Astrocyte of the cerebellum (primary cell): ENCODE results near the gene SLC15A3.

Experiments used
- DNase-seq: peaks from one replicate; pipeline ENCODE4 v3.0.0-alpha.2; 2011; ENCODE audit warnings: low read depth
- H3K4me3 ChIP-seq: 2 replicates; pipeline ENCODE4 v1.5.1; 2011; ENCODE audit warnings: mild to moderate bottlenecking, low read depth, low read length, moderate library complexity
- in situ Hi-C: cut with HindIII; loops from 2 replicates; pipeline ENCODE4 v1.10.0; 2017; ENCODE audit warnings: low sequenced_read_pairs
- TF ChIP-seq, protein P1 (sequence below): IDR thresholded peaks from 2 replicates; pipeline ENCODE4 v1.5.1; 2012; ENCODE audit warnings: low read length, low read depth, moderate library complexity, mild to moderate bottlenecking; ENCODE audit errors: missing control alignments

The SLC15A3 gene

GRCh38 chr11:60921259-60921658 is 30.7 kb downstream of the SLC15A3 start:
- H3K4me3 ChIP-seq: no peak overlapping the region
- in situ Hi-C loops: loop anchor here (5.0 kb wide), 1 partner anchor 211 kb away; no protein-coding TSS in a partner anchor
- DNase-seq: no peak
- TF ChIP-seq, protein P1, sequence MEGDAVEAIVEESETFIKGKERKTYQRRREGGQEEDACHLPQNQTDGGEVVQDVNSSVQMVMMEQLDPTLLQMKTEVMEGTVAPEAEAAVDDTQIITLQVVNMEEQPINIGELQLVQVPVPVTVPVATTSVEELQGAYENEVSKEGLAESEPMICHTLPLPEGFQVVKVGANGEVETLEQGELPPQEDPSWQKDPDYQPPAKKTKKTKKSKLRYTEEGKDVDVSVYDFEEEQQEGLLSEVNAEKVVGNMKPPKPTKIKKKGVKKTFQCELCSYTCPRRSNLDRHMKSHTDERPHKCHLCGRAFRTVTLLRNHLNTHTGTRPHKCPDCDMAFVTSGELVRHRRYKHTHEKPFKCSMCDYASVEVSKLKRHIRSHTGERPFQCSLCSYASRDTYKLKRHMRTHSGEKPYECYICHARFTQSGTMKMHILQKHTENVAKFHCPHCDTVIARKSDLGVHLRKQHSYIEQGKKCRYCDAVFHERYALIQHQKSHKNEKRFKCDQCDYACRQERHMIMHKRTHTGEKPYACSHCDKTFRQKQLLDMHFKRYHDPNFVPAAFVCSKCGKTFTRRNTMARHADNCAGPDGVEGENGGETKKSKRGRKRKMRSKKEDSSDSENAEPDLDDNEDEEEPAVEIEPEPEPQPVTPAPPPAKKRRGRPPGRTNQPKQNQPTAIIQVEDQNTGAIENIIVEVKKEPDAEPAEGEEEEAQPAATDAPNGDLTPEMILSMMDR: no peak

DNA sequence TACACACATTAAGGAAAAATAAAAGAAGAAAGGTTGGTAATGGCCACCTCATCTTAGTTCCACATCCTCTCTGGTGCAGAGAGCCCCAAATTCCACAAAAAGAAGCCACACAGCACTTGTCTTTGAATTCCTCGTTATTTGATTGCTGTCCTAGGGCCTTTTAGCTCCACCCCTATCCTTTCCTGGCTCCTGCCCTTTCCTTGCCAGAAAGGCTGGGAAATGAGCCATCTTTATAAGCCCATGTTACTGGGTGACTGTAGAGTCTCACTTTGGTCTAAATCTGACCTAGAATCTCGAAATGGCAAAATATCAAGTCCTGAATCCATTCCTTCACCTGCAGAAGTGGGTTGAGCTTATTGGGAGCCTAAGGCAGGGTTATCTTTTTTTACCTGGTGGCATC is 32.0 kb downstream of the SLC15A3 start:
- DNase-seq: no peak
- TF ChIP-seq, protein P1: no peak
- no peak overlapping the region for H3K4me3 ChIP-seq
- in situ Hi-C loops: loop anchor here (5.0 kb wide), 2 partner anchors 93 to 212 kb away; no protein-coding TSS in a partner anchor

DNA sequence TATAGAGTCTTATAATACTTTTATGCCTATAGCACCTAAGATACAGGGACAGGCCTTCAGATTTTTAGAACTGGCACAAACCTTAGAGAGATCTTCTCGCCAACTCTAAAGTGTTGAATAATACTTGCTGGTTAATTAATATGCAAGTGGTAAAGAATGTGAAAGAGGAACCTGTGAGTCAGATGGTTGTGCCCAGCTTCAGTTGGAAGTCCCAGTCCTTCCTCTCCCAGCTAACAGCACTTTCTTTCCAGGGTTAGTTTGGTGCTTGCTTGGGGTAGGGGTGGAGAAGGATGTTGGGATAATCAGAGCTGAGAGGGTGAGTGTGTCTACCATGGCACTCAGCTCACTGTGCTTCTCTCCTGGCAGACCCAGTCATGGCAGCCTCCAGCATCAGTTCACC is 32.7 kb downstream of the SLC15A3 start:
- DNase-seq: no peak
- TF ChIP-seq, protein P1: no peak
- H3K4me3 ChIP-seq: no peak overlapping the region
- in situ Hi-C loops: loop anchor here (5.0 kb wide), 1 partner anchor 92 kb away; no protein-coding TSS in a partner anchor

- DNase-seq: no peak
- TF ChIP-seq, protein P1: no peak
- no peak overlapping the region for H3K4me3 ChIP-seq
- in situ Hi-C loops: loop anchor here (5.0 kb wide), 1 partner anchor 92 kb away; no protein-coding TSS in a partner anchor
These were observed 33.1 kb downstream of the SLC15A3 start for GRCh38 chr11:60918939-60919265.

DNA sequence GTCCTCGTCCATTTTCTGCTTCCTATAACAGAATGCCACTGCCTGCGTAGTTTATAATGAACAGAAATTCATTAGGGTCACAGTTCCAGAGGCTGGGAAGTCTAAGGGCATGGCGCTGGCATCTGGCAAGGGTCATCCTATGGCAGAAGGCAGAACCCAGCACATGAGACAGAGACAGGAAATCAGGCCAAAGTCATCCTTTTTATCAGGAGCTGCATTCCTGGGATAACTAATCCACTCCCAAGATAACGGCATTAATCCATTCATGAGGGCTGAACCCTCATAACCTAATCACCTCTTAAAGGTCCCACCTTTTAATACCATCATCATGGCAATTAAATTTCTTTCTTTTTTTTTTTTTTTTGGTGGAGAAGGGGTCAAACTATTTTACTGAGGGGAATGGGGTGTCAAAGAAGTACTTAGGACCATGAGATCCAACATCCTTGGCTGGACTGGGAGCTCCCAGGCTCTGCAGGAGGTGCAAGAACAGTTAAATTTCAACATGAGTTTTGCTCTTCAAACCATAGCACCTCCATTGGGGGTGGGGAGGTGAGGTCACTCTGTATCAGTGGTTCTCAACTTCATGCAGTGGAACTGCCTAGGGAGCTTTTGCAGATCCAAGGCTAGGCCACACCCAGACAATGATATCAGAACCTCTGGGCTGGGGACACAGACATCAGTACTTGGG is 33.6 kb downstream of the SLC15A3 start:
- TF ChIP-seq, protein P1: no peak
- in situ Hi-C loops: loop anchor here (5.0 kb wide), 1 partner anchor 91 kb away; no protein-coding TSS in a partner anchor
- no peak for DNase-seq
- no peak overlapping the region for H3K4me3 ChIP-seq

DNA sequence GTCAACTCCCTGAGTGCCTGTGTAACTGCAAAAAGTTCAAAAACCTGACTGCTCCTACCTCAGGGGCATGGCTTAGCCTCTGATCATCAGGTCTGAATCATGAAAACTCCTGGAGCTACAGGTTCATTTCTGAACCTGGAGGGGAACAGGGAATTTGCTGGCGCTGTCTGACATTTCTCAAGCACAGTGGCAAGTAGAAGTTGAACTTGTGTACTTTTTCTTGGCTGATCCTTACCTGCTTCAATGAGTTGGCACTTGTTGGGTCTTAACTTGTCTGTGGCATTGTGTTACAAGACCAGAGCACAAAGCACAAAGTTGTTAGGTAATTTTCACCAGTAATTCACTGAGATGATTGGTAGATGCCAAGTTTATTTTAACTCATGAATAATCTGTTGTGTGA is 34.7 kb downstream of the SLC15A3 start:
- H3K4me3 ChIP-seq: no peak overlapping the region
- in situ Hi-C loops: loop anchor here (5.0 kb wide), 1 partner anchor 90 kb away; no protein-coding TSS in a partner anchor
- no peak for DNase-seq
- TF ChIP-seq, protein P1: no peak
